ENCODE measurements around the gene PRKCA.

DNA sequence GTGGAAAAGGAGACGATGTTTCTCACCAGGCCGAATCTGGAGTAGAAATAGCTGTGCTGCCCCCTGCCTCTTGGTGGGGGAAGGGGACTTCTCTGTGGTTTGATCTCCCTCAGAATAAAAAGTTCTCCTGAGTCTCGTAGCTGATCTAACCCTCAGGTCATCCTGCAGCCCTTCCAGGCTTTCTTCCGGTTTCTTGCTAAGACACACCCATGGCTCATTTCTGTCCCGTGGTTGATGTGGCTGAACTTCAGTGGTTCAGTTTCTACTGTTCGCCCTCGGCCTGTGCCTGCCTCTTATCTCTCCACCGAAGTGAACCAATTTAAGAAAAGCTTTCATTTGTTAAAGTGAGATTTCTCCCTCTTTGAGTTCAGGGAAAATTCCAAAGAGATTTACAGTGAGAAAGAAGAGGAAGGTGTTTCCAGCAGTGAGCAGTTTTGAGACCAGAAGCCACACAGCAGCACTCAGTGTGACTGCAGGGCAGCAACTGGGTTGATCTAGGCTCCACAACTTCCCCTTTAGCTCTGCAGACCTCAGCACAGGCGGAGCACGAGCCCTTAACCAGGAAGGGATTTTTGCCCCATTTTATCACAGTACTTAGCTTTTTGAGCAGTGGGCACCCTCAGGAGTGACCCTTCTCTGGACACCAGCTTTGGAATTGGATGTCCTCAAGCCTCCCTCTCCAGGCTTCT is 497.6 kb downstream of the PRKCA start:
- TF ChIP-seq CEBPB (IDR thresholded peaks at IDR 0.05) (no peak), EP300 (IDR thresholded peaks at IDR 0.05; ENCODE audit: borderline replicate concordance) (no peak)
